Prostate gland (tissue), 2 donors: Measurements from ENCODE around the gene PRPF31.

ENCODE experiments used
- POLR2AphosphoS5 ChIP-seq: sonication (generic); formaldehyde crosslinking; IDR thresholded peaks from one replicate; pipeline ENCODE4 v1.6.1; 2017; ENCODE audit warnings: antibody characterized with exemption
- TF ChIP-seq, protein P1 (sequence below), 4 experiments: fragments of 200-600 bp in 2 of 4; fragments of 450-650 bp in 2 of 4; sonication (generic) in 2 of 4; IDR thresholded peaks; 1 replicate in 3 of 4; 2 replicates in 1 of 4; pipeline ENCODE4 v1.5.1; 2016 to 2019; ENCODE audit warnings: antibody characterized with exemption in 4 of 4, mild to moderate bottlenecking in 2 of 4, moderate library complexity in 2 of 4

DNA sequence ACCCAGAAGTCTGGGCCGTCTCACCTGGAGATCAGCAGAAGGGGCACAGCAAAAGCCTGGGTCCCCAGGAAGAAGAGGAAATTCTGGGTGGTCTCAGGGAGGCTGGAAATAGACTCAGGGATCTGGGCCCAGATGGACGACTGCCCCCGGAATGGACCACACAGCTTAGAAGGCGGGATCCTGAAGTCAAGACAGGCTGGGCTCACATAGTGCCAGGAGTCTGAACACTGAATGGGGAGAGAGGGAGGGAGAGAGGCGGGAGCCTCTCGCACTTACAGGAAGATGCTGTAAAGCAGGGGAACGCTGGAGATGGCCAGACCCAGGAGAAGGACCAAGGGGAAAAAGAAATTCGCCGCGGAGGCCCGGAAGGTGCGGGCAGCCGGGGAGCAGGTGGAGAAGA, 45.3 kb downstream of the PRPF31 start:
- no peak for TF ChIP-seq POLR2AphosphoS5
- TF ChIP-seq, protein P1, sequence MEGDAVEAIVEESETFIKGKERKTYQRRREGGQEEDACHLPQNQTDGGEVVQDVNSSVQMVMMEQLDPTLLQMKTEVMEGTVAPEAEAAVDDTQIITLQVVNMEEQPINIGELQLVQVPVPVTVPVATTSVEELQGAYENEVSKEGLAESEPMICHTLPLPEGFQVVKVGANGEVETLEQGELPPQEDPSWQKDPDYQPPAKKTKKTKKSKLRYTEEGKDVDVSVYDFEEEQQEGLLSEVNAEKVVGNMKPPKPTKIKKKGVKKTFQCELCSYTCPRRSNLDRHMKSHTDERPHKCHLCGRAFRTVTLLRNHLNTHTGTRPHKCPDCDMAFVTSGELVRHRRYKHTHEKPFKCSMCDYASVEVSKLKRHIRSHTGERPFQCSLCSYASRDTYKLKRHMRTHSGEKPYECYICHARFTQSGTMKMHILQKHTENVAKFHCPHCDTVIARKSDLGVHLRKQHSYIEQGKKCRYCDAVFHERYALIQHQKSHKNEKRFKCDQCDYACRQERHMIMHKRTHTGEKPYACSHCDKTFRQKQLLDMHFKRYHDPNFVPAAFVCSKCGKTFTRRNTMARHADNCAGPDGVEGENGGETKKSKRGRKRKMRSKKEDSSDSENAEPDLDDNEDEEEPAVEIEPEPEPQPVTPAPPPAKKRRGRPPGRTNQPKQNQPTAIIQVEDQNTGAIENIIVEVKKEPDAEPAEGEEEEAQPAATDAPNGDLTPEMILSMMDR (IDR thresholded peaks at IDR 0.05) = no peak
